GM12891 (cell line): ENCODE measurements around the gene TRERF1.

Experiments
- POLR2A ChIP-seq: IDR thresholded peaks from 2 replicates; pipeline ENCODE4 v1.6.1; 2011; ENCODE audit warnings: low read depth, low read length, control low read depth
- POLR2AphosphoS5 ChIP-seq: IDR thresholded peaks from 2 replicates; pipeline ENCODE4 v1.6.1; 2011; ENCODE audit warnings: low read depth, low read length, control low read depth
- TAF1 ChIP-seq: IDR thresholded peaks from 2 replicates; pipeline ENCODE4 v1.6.1; 2011; ENCODE audit warnings: low read depth, low read length, control low read depth

GRCh38 chr6:42316981-42317380 is 134.7 kb downstream of the TRERF1 start:
- TF ChIP-seq POLR2AphosphoS5: no peak
- TF ChIP-seq POLR2A: no peak
- TF ChIP-seq TAF1: no peak
